ENCODE measurements around the gene PRXL2A.

Gene PRXL2A

GRCh38 chr10:80447436-80448190 is 39.3 kb downstream of the PRXL2A start:
- peak; percentile 23 for DNase-seq

GRCh38 chr10:80448209-80448942 is 40.0 kb downstream of the PRXL2A start:
- DNase-seq = peak; percentile 33

GRCh38 chr10:80449520-80449919 is 41.2 kb downstream of the PRXL2A start:
- no peak for DNase-seq

- DNase-seq = peak; percentile 54
These were observed 42.8 kb downstream of the PRXL2A start for GRCh38 chr10:80451132-80451531.

GRCh38 chr10:80452069-80452468 is 43.7 kb downstream of the PRXL2A start:
- no peak for DNase-seq

GRCh38 chr10:80452640-80453039 is 44.3 kb downstream of the PRXL2A start:
- no peak for DNase-seq

- no peak for DNase-seq
These were observed 44.9 kb downstream of the PRXL2A start for GRCh38 chr10:80453056-80453841.

- DNase-seq = peak; percentile 92
These were observed 45.6 kb downstream of the PRXL2A start, which contains the start of gene TSPAN14 for GRCh38 chr10:80453842-80454512. TSS of gene TSPAN14 (plus strand) at chr10:80454310. CDS start at chr10:80489234, 34,924 bp downstream.

GRCh38 chr10:80454513-80455460 is 46.4 kb downstream of the PRXL2A start:
- peak; percentile 47 for DNase-seq

- DNase-seq = no peak
These were observed 47.4 kb downstream of the PRXL2A start for GRCh38 chr10:80455461-80456349.

GRCh38 chr10:80457554-80458262 is 49.4 kb downstream of the PRXL2A start:
- DNase-seq = no peak

- no peak for DNase-seq
These were observed 49.9 kb downstream of the PRXL2A start for GRCh38 chr10:80458263-80458625.

- no peak for DNase-seq
These were observed 50.3 kb downstream of the PRXL2A start for GRCh38 chr10:80458638-80459037.

- peak; percentile 85 for DNase-seq
These were observed 50.9 kb downstream of the PRXL2A start for GRCh38 chr10:80459047-80459865.

- DNase-seq = no peak
These were observed 52.3 kb downstream of the PRXL2A start for GRCh38 chr10:80460399-80461207.

- DNase-seq = peak; percentile 41
These were observed 53.1 kb downstream of the PRXL2A start for GRCh38 chr10:80461208-80462183.

Measured in suppressor macrophage treated with lipopolysaccharide for 4 hours (primary cell).